Measurements from ENCODE around the gene MESP1. TPM values are rescaled to one million over a fixed set of nuclear protein-coding genes. Genes with fewer than 3 reads are reported as not detected.
A peak's percentile ranks its signal among the peaks of the same experiment; 100 is the strongest.

MESP1 gene
- total RNA-seq, 2 experiments from 2014 or later: 0.22 TPM; not detected in 1

DNA sequence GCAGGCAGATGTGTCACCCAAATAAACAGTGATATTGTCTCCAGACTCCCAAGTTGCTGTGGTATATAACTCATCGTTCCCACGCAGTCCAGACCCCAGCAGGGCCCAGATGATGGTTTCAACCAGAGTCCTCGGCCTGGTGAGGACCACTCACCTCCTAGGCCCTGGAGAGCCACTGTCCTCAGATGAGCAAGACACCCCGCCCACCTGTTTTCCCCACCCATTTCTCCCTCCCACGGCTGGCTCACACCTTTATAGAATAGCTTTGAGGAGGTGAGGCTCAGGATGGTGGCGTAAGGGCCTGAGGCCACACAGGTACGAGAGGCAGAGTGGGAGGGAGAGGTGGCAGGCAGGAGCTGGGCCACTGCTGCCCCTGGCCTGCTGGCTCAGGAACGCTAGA is 7.5 kb downstream of the MESP1 start:
- no peak for TF ChIP-seq CTCF (IDR thresholded peaks at IDR 0.05)
- Mint-ChIP-seq H3K9me3 (no peaks in the 10 kb centered on the region), H3K27ac (no peak overlapping the region), H3K4me1 (ENCODE audit: low read depth) (no peaks in the 10 kb centered on the region), H3K36me3 (ENCODE audit: low read depth) (no peaks in the 10 kb centered on the region), H3K27me3 (no peaks in the 10 kb centered on the region), H3K4me3 (no peak overlapping the region)
- ChIA-PET POLR2A (no interaction called here), CTCF (no interaction called here)
- no peaks in the 10 kb centered on the region for H3K27me3 ChIP-seq (ENCODE audit: control insufficient read depth in 1 of 2, insufficient read depth in 2 of 2, low read length in 2 of 2)
- H3K4me1 ChIP-seq (ENCODE audit: insufficient read depth, low read length): peaks cover 3% of the 10 kb centered on the region
- ATAC-seq (ENCODE audit: poor library complexity) (no peak), DNase-seq (no peak)
- no peaks in the 10 kb centered on the region for H3K36me3 ChIP-seq (ENCODE audit: insufficient read depth, low read length)
- intact Hi-C loops (cut with DNase I, micrococcal nuclease): loop anchor here in 1 of 2 experiments (5.0 to 10.0 kb wide), 2 partner anchors 329 to 541 kb away; no protein-coding TSS in a partner anchor
- no peak overlapping the region for H3K27ac ChIP-seq (ENCODE audit: low read depth in 1 of 2, low read length in 2 of 2)
- no peak overlapping the region for H3K4me3 ChIP-seq (ENCODE audit: low read length)
- H3K9me3 ChIP-seq (ENCODE audit: control insufficient read depth in 1 of 2, insufficient read depth in 1 of 2, low read length in 2 of 2): no peaks in the 10 kb centered on the region

- no peaks in the 10 kb centered on the region for H3K36me3 ChIP-seq (ENCODE audit: insufficient read depth, low read length)
- no peak for DNase-seq
- Mint-ChIP-seq H3K27me3 (no peaks in the 10 kb centered on the region), H3K36me3 (ENCODE audit: low read depth) (no peaks in the 10 kb centered on the region), H3K4me1 (ENCODE audit: low read depth) (no peaks in the 10 kb centered on the region), H3K27ac (no peak overlapping the region), H3K9me3 (no peaks in the 10 kb centered on the region), H3K4me3 (no peak overlapping the region)
- no peak for ATAC-seq (ENCODE audit: poor library complexity)
- POLR2A ChIA-PET: no interaction called here
- no peaks in the 10 kb centered on the region for H3K27me3 ChIP-seq (ENCODE audit: control insufficient read depth in 1 of 2, insufficient read depth in 2 of 2, low read length in 2 of 2)
- H3K4me3 ChIP-seq (ENCODE audit: low read length): no peak overlapping the region
- peaks cover 3% of the 10 kb centered on the region for H3K4me1 ChIP-seq (ENCODE audit: insufficient read depth, low read length)
- no peak overlapping the region for H3K27ac ChIP-seq (ENCODE audit: low read depth in 1 of 2, low read length in 2 of 2)
- TF ChIP-seq CTCF (IDR thresholded peaks at IDR 0.05): no peak
- CTCF ChIA-PET: no interaction called here
- intact Hi-C loops (cut with DNase I, micrococcal nuclease): loop anchor here in 1 of 2 experiments (5.0 to 10.0 kb wide), 2 partner anchors 329 to 542 kb away; no protein-coding TSS in a partner anchor
- H3K9me3 ChIP-seq (ENCODE audit: control insufficient read depth in 1 of 2, insufficient read depth in 1 of 2, low read length in 2 of 2): no peaks in the 10 kb centered on the region
Observed at GRCh38 chr15:89743011-89743410, 8.0 kb downstream of the MESP1 start.

GRCh38 chr15:89740137-89740536 is 10.9 kb downstream of the MESP1 start:
- Histone ChIP-seq H3K9me3 (ENCODE audit: control insufficient read depth in 1 of 2, insufficient read depth in 1 of 2, low read length in 2 of 2) (no peaks in the 10 kb centered on the region), H3K4me1 (ENCODE audit: insufficient read depth, low read length) (peaks cover 3% of the 10 kb centered on the region), H3K4me3 (ENCODE audit: low read length) (no peak overlapping the region), H3K27me3 (ENCODE audit: control insufficient read depth in 1 of 2, insufficient read depth in 2 of 2, low read length in 2 of 2) (peaks cover 0 to 6% of the 10 kb centered on the region in 2 experiments), H3K27ac (ENCODE audit: low read depth in 1 of 2, low read length in 2 of 2) (no peak overlapping the region), H3K36me3 (ENCODE audit: insufficient read depth, low read length) (no peaks in the 10 kb centered on the region)
- Mint-ChIP-seq H3K27me3 (peaks cover 5% of the 10 kb centered on the region), H3K36me3 (ENCODE audit: low read depth) (no peaks in the 10 kb centered on the region), H3K4me3 (no peak overlapping the region), H3K4me1 (ENCODE audit: low read depth) (no peaks in the 10 kb centered on the region), H3K27ac (no peak overlapping the region), H3K9me3 (no peaks in the 10 kb centered on the region)
- peak; percentile 91 for TF ChIP-seq CTCF (IDR thresholded peaks at IDR 0.05)
- ATAC-seq (ENCODE audit: poor library complexity): peak; percentile 86
- intact Hi-C loops (cut with DNase I, micrococcal nuclease): loop anchor here (1.0 to 10.0 kb wide), 7 partner anchors 135 to 545 kb away; no protein-coding TSS in a partner anchor
- DNase-seq: peak in 13 of 14 experiments; percentile 15 to 82 (median 44)
- POLR2A ChIA-PET: interaction anchor here (0.6 kb wide), 2 partner anchors 10 to 346 kb away, joined by 3 read pairs; no protein-coding TSS in a partner anchor
- CTCF ChIA-PET: interaction anchor here (0.6 to 1.7 kb wide), 7 partner anchors 9 to 37 kb away, joined by 3 to 8 read pairs (median 5); partner anchors contain the start of gene MESP1

Measured in CD4-positive, alpha-beta T cell (primary cell).